Activated CD8-positive, alpha-beta memory T cell treated with anti-CD3 and anti-CD28 coated beads for 4 hours (primary cell): Measurements from ENCODE around the gene PTPRN.
A peak's percentile ranks its signal among the peaks of the same experiment; 100 is the strongest.

Experiments used
- DNase-seq, 2 donors: peaks; one replicate each; pipeline ENCODE4 v3.0.0-alpha.2; 2020; ENCODE audit warnings: low read depth in 2 of 2

PTPRN gene

DNA sequence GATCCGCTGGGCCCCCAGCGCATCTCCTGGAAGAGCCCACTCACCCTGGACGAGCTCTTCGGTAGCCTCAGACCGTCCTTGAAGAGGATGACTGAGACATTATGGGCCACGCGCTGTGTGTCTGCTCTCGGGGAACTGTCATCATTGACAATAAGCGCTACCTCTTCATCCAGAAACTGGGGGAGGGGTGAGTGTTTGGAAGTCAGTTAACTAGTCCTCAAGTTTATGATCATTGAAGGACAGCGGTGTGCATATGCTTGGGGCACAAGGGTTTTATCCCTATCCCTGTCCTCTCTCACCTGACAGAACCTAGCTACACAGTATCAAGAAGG lies 63.3 kb downstream of the PTPRN start:
- no peak for DNase-seq

DNA sequence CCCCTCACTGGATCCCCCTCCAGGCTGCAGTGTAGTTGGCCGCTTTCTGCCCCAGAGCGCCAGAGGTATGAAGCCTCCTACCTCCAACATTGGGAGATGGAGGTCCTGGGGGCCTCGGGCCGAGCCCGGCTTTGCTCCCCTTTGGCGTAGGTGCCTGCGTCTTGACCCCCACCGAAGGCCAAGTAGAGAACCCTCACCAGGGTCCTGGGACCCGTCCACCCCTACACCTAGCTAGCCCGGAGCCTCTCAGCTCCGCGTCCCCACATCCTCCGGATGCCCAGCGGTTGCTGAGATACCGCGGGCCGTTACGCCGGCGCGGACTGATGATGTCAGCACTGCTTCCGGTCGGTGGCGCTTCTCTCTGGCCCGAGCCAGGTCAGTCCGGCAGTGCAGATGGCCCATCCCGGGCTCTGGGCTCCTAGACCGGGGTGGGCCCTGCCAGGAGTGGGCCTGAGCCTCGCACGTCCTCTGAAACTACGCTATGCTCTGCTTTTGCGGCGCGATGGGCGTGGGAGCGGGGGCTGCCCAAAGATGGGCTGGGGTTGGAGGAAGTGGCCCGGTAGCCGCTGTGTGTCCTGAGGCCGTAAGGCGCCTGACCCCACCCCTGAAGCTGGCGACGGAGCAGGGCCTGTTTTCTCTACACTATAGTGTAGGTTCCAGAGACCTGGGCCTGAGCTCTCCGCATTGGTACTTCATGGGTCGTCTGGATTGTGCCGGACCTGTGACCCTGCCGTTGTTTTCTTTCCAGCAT lies 63.9 kb downstream of the PTPRN start, which contains the start of the genes GLB1L and STK16:
TSS of gene GLB1L (minus strand) at position 297 of the 751 bp plus-strand sequence. CDS start 1,871 bp downstream, outside the sequence.
TSS of gene STK16 (plus strand) at position 332 of the 751 bp plus-strand sequence. CDS start 521 bp downstream, outside the sequence.
- DNase-seq: peak; percentile 79 to 84

DNA sequence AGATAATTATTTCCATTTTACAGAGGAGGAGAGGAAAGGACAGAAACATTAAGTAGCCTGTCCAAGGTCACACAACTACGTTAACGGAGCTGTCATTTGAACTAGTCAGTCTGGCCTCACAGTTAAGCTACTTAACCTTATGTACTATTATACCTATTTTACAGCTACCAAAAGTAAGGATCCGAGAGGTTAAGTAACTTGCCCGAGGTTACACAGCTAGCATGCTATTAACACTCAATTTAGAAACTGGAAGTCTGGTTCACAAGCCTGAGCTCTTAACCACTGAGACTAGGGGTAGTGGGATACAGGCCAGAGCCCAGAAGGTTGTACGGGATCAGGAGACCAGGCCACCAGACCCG lies 64.4 kb downstream of the PTPRN start:
- no peak for DNase-seq

DNA sequence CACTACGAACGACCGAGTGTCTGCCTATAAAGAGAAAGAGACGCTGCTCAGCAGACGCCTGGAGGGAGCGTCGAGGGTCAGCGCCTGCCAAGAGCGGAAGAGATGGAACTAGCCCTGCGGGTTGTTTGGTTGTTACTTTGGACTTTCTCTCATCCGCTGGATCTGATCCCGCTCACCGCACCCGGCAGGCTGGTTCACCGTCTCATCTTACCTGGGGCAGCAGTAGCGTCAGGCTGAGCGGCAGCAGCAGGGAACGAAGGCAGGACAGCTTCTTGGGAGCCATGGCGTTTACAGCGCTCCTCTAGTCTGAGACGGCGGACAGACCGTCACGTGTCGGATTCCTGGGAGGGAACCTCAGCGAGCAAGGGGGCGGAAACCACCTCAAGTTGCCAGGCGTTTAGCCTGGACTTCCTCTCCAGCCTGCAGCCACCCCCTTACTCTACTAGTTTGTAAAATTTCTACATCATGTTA lies 65.9 kb downstream of the PTPRN start:
- no peak for DNase-seq
